HL-60 (cell line): ENCODE data around the gene PXK.

ENCODE experiments used
- GABPA ChIP-seq: IDR thresholded peaks from 2 replicates; pipeline ENCODE4 v1.6.1; 2012; ENCODE audit warnings: low read depth
- POLR2AphosphoS5 ChIP-seq: IDR thresholded peaks from 2 replicates; pipeline ENCODE4 v1.6.1; 2012; ENCODE audit warnings: low read depth
- SPI1 ChIP-seq: IDR thresholded peaks from 2 replicates; pipeline ENCODE4 v1.6.1; 2012; ENCODE audit warnings: low read depth, mild to moderate bottlenecking, borderline replicate concordance
- TF ChIP-seq, protein P1 (sequence below): IDR thresholded peaks from one replicate; pipeline ENCODE4 v1.5.1; 2011; ENCODE audit warnings: low read length, control low read depth, inconsistent platforms; ENCODE audit not compliant: insufficient read depth
- TF ChIP-seq, protein P2 (sequence below): IDR thresholded peaks from 2 replicates; pipeline ENCODE4 v1.6.1; 2012; ENCODE audit warnings: low read depth; ENCODE audit not compliant: insufficient replicate concordance

DNA sequence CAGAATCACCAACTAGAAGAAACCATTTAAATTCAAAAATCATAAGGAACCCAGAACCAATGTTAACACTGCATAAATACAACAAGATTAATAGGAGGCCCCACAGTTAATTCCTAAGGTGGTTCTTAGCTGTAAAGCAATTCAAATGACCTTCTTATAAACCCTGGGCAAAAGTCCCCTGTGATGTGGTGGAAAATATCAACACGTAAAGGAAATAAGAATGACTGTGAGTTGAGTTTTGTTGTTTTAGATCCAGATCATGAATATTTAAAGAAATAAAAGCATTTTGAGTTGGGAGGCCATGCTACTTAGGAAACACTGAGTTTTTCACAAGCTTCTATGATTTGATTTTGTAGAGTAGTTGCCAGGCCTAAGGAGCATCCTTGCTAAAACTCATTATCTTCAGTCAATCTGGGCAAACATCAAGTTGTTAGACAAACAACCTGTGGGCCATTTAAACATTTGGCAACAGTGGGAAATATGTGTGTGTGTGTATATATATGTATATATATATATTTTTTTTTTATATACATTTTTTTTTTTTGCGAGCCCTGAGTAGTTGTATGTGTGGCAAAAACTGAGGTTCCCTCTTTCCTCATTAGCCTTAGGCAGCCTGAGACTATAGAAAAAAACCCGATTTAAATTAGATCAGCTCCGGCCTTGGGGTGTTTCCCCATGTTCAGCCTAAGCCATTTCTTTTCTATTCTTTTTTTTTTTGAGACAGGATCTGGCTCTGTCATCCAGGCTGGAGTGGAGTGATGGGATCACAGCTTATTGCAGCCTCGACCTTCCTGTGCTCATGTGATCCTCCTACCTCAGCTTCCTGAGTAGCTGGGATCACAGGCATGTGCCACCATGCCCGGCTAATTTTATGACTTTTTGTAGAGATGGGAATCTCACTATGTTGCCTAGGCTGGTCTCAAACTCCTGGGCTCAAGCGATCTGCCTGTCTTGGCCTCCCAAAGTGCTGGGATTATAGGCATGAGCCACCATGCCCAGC, 8.0 kb upstream of the PXK start:
- TF ChIP-seq POLR2AphosphoS5: no peak
- TF ChIP-seq, protein P1, sequence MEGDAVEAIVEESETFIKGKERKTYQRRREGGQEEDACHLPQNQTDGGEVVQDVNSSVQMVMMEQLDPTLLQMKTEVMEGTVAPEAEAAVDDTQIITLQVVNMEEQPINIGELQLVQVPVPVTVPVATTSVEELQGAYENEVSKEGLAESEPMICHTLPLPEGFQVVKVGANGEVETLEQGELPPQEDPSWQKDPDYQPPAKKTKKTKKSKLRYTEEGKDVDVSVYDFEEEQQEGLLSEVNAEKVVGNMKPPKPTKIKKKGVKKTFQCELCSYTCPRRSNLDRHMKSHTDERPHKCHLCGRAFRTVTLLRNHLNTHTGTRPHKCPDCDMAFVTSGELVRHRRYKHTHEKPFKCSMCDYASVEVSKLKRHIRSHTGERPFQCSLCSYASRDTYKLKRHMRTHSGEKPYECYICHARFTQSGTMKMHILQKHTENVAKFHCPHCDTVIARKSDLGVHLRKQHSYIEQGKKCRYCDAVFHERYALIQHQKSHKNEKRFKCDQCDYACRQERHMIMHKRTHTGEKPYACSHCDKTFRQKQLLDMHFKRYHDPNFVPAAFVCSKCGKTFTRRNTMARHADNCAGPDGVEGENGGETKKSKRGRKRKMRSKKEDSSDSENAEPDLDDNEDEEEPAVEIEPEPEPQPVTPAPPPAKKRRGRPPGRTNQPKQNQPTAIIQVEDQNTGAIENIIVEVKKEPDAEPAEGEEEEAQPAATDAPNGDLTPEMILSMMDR: no peak
- TF ChIP-seq, protein P2, sequence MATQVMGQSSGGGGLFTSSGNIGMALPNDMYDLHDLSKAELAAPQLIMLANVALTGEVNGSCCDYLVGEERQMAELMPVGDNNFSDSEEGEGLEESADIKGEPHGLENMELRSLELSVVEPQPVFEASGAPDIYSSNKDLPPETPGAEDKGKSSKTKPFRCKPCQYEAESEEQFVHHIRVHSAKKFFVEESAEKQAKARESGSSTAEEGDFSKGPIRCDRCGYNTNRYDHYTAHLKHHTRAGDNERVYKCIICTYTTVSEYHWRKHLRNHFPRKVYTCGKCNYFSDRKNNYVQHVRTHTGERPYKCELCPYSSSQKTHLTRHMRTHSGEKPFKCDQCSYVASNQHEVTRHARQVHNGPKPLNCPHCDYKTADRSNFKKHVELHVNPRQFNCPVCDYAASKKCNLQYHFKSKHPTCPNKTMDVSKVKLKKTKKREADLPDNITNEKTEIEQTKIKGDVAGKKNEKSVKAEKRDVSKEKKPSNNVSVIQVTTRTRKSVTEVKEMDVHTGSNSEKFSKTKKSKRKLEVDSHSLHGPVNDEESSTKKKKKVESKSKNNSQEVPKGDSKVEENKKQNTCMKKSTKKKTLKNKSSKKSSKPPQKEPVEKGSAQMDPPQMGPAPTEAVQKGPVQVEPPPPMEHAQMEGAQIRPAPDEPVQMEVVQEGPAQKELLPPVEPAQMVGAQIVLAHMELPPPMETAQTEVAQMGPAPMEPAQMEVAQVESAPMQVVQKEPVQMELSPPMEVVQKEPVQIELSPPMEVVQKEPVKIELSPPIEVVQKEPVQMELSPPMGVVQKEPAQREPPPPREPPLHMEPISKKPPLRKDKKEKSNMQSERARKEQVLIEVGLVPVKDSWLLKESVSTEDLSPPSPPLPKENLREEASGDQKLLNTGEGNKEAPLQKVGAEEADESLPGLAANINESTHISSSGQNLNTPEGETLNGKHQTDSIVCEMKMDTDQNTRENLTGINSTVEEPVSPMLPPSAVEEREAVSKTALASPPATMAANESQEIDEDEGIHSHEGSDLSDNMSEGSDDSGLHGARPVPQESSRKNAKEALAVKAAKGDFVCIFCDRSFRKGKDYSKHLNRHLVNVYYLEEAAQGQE: no peak
- TF ChIP-seq GABPA: no peak
- TF ChIP-seq SPI1: no peak
